Fibroblast of lung (primary cell): ENCODE results near the gene WNT8A. TPM values are rescaled to one million over a fixed set of nuclear protein-coding genes. Genes with fewer than 3 reads are reported as not detected.
"Not testable (repeated sequence)": the region's sequence is repeated elsewhere in the genome, so short reads cannot be mapped to it uniquely, and the experiment has no call there.

Experiments used
- DNase-seq, 2 donors: peaks; one replicate each; pipeline versions ENCODE4 v3.0.0 to v3.0.0-alpha.2; 2010; ENCODE audit warnings: low read depth in 2 of 2
- H2AFZ ChIP-seq: 2 replicates; pipeline ENCODE4 v1.5.1; 2012; ENCODE audit warnings: low read length, control low read depth, inconsistent platforms
- H3K27ac ChIP-seq: 2 replicates; pipeline ENCODE4 v1.5.1; 2011; ENCODE audit warnings: low read length, control low read depth; ENCODE audit not compliant: insufficient read depth
- H3K27me3 ChIP-seq: 2 replicates; pipeline ENCODE4 v1.5.1; 2011; ENCODE audit warnings: mild to moderate bottlenecking, low read length; ENCODE audit not compliant: control insufficient read depth, insufficient read depth
- H3K36me3 ChIP-seq: 2 replicates; pipeline ENCODE4 v1.5.1; 2011; ENCODE audit warnings: low read length; ENCODE audit not compliant: control insufficient read depth, insufficient read depth
- H3K4me1 ChIP-seq: 2 replicates; pipeline ENCODE4 v1.5.1; 2011; ENCODE audit warnings: low read length; ENCODE audit not compliant: control insufficient read depth, insufficient read depth; ENCODE audit errors: extremely low read depth
- H3K4me2 ChIP-seq: 2 replicates; pipeline ENCODE4 v1.5.1; 2011; ENCODE audit warnings: low read length, control low read depth; ENCODE audit not compliant: insufficient read depth; ENCODE audit errors: extremely low read depth
- H3K4me3 ChIP-seq, 4 experiments: fragments of 200-600 bp in 1 of 4; sonication (generic) in 1 of 4; replicated peaks in 1 of 4; 2 replicates each; pipeline ENCODE4 v1.5.1; 2011 to 2016; ENCODE audit warnings: low read length in 4 of 4, low read depth in 3 of 4, mild to moderate bottlenecking in 3 of 4, control low read depth in 2 of 4, inconsistent platforms in 1 of 4, mixed read lengths in 1 of 4; ENCODE audit not compliant: insufficient read depth in 1 of 4; ENCODE audit errors: control extremely low read depth in 1 of 4
- H3K79me2 ChIP-seq: 2 replicates; pipeline ENCODE4 v1.5.1; 2012; ENCODE audit warnings: mild to moderate bottlenecking, low read length, inconsistent platforms; ENCODE audit not compliant: control insufficient read depth, insufficient read depth
- H3K9ac ChIP-seq: 2 replicates; pipeline ENCODE4 v1.5.1; 2011; ENCODE audit warnings: mild to moderate bottlenecking, low read length, control low read depth; ENCODE audit not compliant: insufficient read depth
- H3K9me3 ChIP-seq: 2 replicates; pipeline ENCODE4 v1.5.1; 2012; ENCODE audit warnings: low read depth, low read length; ENCODE audit not compliant: control insufficient read depth, insufficient read depth
- H4K20me1 ChIP-seq: 2 replicates; pipeline ENCODE4 v1.5.1; 2011; ENCODE audit warnings: low read length; ENCODE audit not compliant: control insufficient read depth, insufficient read depth; ENCODE audit errors: extremely low read depth
- CTCF ChIP-seq, 2 donors: IDR thresholded peaks in 1 of 2; conservative IDR thresholded peaks in 1 of 2; 1 replicate in 1 of 2; 2 replicates in 1 of 2; pipeline ENCODE4 v1.5.1; 2011 to 2012; ENCODE audit warnings: low read length in 2 of 2, control low read depth in 1 of 2, inconsistent platforms in 1 of 2, low read depth in 1 of 2, mild to moderate bottlenecking in 1 of 2
- EZH2 ChIP-seq: IDR thresholded peaks from 2 replicates; pipeline ENCODE4 v1.5.1; 2012; ENCODE audit warnings: low read length, control low read depth, mild to moderate bottlenecking; ENCODE audit errors: missing control alignments
- polyA plus RNA-seq, 2 donors: library from polyadenylated mRNA; depleted of rRNA in 1 of 2; stranded (reverse) in 1 of 2; unstranded in 1 of 2; fragments of >200 nt; gene quantifications; 2 replicates each; pipeline ENCODE4 v1.2.1, GENCODE V29; 2011 to 2012; ENCODE audit warnings: missing spikeins in 1 of 2
- total RNA-seq: library from RNA; depleted of rRNA; stranded (reverse); fragments of >200 nt; gene quantifications from 2 replicates; pipeline ENCODE4 v1.2.1, GENCODE V29; 2014

Gene WNT8A
- total and polyA plus RNA-seq, 2 donors (not counting 1 experiment from before 2014, with no cell fraction given): not detected

DNA sequence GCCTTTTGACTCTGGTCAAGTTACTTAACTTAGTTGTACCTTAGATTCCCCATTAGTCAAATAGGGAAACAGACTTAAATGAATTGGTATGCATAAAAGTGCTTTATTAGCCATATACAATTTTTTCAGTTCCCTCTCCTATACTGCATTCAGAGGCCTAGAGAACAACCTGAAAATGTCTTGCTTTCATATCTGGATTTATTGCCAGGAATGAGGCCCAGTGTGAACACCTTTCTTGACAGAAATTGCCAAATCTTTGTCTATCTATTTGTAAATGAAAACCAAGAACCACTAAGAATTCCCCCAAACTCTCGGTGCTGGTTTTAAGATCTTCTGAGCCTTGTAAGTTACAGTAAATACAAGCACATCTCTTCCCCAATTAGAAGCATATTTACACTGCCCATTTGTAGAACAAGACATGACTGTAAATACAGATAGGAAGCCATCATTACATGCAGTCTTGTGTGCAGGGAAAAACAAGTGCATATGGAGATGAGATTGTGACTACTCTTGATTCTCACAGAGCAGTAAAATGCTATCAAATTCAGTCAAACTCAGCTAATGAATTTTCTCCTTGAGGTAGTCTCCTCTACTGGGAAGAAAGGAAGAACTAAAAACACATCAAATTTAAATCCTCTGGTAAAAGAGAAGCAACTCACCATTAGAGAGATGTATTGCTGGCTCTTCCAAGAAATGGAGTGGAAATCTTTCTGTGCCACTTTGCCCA is 45.8 kb upstream of the WNT8A start:
- Histone ChIP-seq H2AFZ (no peak overlapping the region), H3K27me3 (no peaks in the 10 kb centered on the region), H3K27ac (no peak overlapping the region)

DNA sequence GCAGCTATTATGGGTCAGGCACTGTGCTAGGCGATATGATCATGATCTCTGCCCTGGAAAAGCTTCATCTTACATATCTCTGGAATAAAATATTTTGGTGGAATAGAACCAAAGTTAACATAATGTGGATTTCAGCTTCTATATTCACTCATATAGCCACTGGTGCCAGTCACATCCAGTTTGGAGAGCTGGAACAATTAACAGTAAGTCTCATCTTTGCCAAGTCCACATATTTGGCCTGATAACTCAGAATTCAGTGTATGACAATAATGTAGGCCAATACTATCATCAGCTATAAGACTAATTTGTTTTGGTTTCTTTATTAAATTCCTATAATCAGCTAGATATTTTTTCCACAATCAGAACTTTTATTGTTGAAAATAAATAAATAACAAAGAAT is 45.0 kb upstream of the WNT8A start:
- no peak overlapping the region for H3K27ac ChIP-seq
- no peak overlapping the region for H2AFZ ChIP-seq
- H3K27me3 ChIP-seq: no peaks in the 10 kb centered on the region
- peaks cover 2% of the 10 kb centered on the region for H3K4me1 ChIP-seq
- no peak overlapping the region for H3K4me3 ChIP-seq
- H3K4me2 ChIP-seq: no peak overlapping the region
- no peak overlapping the region for H3K9ac ChIP-seq
- no peaks in the 10 kb centered on the region for H3K79me2 ChIP-seq
- no peak for DNase-seq
- no peaks in the 10 kb centered on the region for H4K20me1 ChIP-seq
- no peaks in the 10 kb centered on the region for H3K9me3 ChIP-seq
- TF ChIP-seq EZH2 (no peak), CTCF (conservative IDR thresholded peaks at IDR 0.05 in 1 of 2, IDR thresholded peaks at IDR 0.05 in 1 of 2; ENCODE audit: low read depth in 1 of 2, low read length in 2 of 2) (no peak)
- H3K36me3 ChIP-seq: no peaks in the 10 kb centered on the region

More for the DNA sequence above, 45.8 kb upstream of the WNT8A start:
- Histone ChIP-seq H3K4me3 (no peak overlapping the region), H3K36me3 (no peaks in the 10 kb centered on the region), H3K4me1 (peaks cover 4% of the 10 kb centered on the region), H4K20me1 (no peaks in the 10 kb centered on the region), H3K9ac (no peak overlapping the region), H3K9me3 (no peaks in the 10 kb centered on the region), H3K4me2 (no peak overlapping the region), H3K79me2 (no peaks in the 10 kb centered on the region)
- no peak for DNase-seq
- TF ChIP-seq EZH2 (no peak), CTCF (conservative IDR thresholded peaks at IDR 0.05 in 1 of 2, IDR thresholded peaks at IDR 0.05 in 1 of 2; ENCODE audit: low read depth in 1 of 2, low read length in 2 of 2) (no peak)

DNA sequence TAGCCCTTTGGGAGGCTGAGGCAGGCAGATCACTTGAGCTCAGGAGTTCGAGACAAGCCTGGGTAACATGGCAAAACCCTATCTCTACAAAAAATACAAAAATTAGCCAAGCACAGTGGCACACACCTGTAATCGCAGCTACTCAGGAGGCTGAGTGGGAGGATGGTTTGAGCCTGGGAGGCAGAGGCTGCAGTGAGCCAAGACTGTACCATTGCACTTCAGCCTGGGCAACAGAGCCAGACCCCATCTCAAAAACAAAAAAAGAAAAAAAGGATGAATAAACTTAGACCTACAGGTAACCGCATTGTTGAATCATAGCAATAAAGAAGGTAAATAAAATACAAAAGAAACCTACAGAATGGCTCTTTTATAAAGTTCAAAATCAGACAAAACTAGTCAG is 38.5 kb upstream of the WNT8A start:
- not testable (repeated sequence) for H3K4me3 ChIP-seq, H3K36me3 ChIP-seq, H3K27ac ChIP-seq, DNase-seq, H3K9me3 ChIP-seq, H3K79me2 ChIP-seq, H2AFZ ChIP-seq, H3K4me1 ChIP-seq, H4K20me1 ChIP-seq, H3K27me3 ChIP-seq, H3K4me2 ChIP-seq, H3K9ac ChIP-seq
